IPS DF 6.9 (cell line): ENCODE data around the gene MYO3A.

Experiments
- DNase-seq: peaks from one replicate; pipeline ENCODE4 v3.0.0-alpha.2; 2013; ENCODE audit warnings: low read depth, low spot score
- H3K27ac ChIP-seq: one replicate; pipeline ENCODE4 v1.5.1; 2013; ENCODE audit warnings: low read length, control low read depth
- H3K27me3 ChIP-seq: 2 replicates; pipeline ENCODE4 v1.6.1; 2013; ENCODE audit warnings: mild to moderate bottlenecking, low read length; ENCODE audit not compliant: control insufficient read depth, insufficient read depth
- H3K36me3 ChIP-seq: 2 replicates; pipeline ENCODE4 v1.6.1; 2013; ENCODE audit warnings: low read length; ENCODE audit not compliant: control insufficient read depth, insufficient read depth
- H3K4me1 ChIP-seq: 2 replicates; pipeline ENCODE4 v1.6.1; 2013; ENCODE audit warnings: low read length; ENCODE audit not compliant: control insufficient read depth, insufficient read depth
- H3K4me3 ChIP-seq: 2 replicates; pipeline ENCODE4 v1.5.1; 2013; ENCODE audit warnings: mild to moderate bottlenecking, low read length
- H3K9me3 ChIP-seq: 2 replicates; pipeline ENCODE4 v1.6.1; 2013; ENCODE audit warnings: low read length, inconsistent platforms; ENCODE audit not compliant: control insufficient read depth, insufficient read depth
- WGBS: extraction: QIAGEN DNeasy Blood & Tissue Kit; methylation state at CpG from one replicate; pipeline ENCODE4 v1.1.7; 2013; ENCODE audit warnings: mixed read lengths, missing lambda C conversion rate; ENCODE audit not compliant: insufficient read length, insufficient coverage; 5-methylcytosine and 5-hydroxymethylcytosine counted together

The MYO3A gene

DNA sequence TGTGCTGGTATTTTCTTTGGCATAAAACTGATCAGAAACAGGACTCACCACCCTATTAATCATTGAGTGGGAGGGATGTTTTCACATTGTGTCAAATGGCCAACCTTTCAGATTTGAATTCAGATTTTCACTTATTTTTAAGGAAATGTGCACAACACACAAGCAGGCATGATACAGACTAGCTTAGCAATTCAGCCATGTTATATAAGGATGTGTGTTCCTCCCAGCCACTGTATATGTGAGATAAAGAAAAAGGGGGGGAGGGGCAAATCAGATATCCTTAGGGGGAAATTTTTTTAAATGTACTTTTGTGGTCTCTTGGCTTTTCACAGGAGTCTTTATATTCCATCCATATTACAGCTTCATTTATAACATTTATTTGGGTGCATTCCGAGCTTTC lies 285.6 kb downstream of the MYO3A start:
- WGBS = no CpG with 5 or more reads among the region's 1 CpG

GRCh38 chr10:26220901-26221300 lies 286.9 kb downstream of the MYO3A start:
- peaks cover 25% of the 10 kb centered on the region for H3K27me3 ChIP-seq
- no peaks in the 10 kb centered on the region for H3K9me3 ChIP-seq
- H3K27ac ChIP-seq = no peak overlapping the region
- H3K4me3 ChIP-seq = no peak overlapping the region
- H3K4me1 ChIP-seq = no peaks in the 10 kb centered on the region
- DNase-seq = no peak
- no peaks in the 10 kb centered on the region for H3K36me3 ChIP-seq

More for the DNA sequence above, 285.6 kb downstream of the MYO3A start:
- no peak overlapping the region for H3K4me3 ChIP-seq
- H3K9me3 ChIP-seq = no peaks in the 10 kb centered on the region
- H3K27ac ChIP-seq = no peak overlapping the region
- no peaks in the 10 kb centered on the region for H3K36me3 ChIP-seq
- no peak for DNase-seq
- H3K27me3 ChIP-seq = peaks cover 33% of the 10 kb centered on the region
- H3K4me1 ChIP-seq = no peaks in the 10 kb centered on the region

GRCh38 chr10:26221541-26221940 lies 287.5 kb downstream of the MYO3A start:
- peaks cover 21% of the 10 kb centered on the region for H3K27me3 ChIP-seq

GRCh38 chr10:26222563-26222962 lies 288.5 kb downstream of the MYO3A start:
- Histone ChIP-seq H3K27ac (no peak overlapping the region), H3K36me3 (no peaks in the 10 kb centered on the region), H3K4me3 (no peak overlapping the region), H3K27me3 (peaks cover 11% of the 10 kb centered on the region; the same call in 1 of the 2 replicates), H3K4me1 (no peaks in the 10 kb centered on the region), H3K9me3 (no peaks in the 10 kb centered on the region)
- DNase-seq = no peak
- WGBS = no CpG with 5 or more reads among the region's 3 CpGs

More at GRCh38 chr10:26221541-26221940, 287.5 kb downstream of the MYO3A start:
- H3K4me1 ChIP-seq = no peaks in the 10 kb centered on the region
- DNase-seq = no peak
- H3K27ac ChIP-seq = no peak overlapping the region
- H3K36me3 ChIP-seq = no peaks in the 10 kb centered on the region
- H3K4me3 ChIP-seq = no peak overlapping the region
- H3K9me3 ChIP-seq = no peaks in the 10 kb centered on the region
- WGBS = no CpG with 5 or more reads among the region's 9 CpGs

DNA sequence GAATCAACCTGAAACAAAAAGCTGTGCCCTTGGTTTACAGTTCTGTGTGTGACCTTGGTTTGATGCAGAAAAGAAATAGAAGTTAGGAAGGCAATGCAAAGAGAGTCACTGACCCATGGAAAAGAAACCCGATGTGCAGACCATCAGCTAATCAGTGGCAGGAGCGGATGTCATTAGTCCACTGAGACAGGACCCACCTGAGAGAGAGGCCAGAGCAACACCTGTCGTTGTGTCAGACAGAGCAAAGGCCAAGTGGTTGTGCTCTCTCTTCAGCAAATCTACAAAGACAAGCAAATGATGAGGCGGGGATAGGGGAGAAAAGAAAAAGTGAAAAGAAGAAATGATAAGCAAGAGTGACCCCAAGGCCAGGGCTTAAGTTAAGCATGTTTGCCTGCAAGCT lies 291.3 kb downstream of the MYO3A start:
- DNase-seq = no peak
- H3K36me3 ChIP-seq = no peaks in the 10 kb centered on the region
- H3K4me3 ChIP-seq = no peak overlapping the region
- WGBS = no CpG with 5 or more reads among the region's 4 CpGs
- no peaks in the 10 kb centered on the region for H3K4me1 ChIP-seq
- H3K27me3 ChIP-seq = no peaks in the 10 kb centered on the region
- H3K27ac ChIP-seq = no peak overlapping the region
- H3K9me3 ChIP-seq = no peaks in the 10 kb centered on the region

DNA sequence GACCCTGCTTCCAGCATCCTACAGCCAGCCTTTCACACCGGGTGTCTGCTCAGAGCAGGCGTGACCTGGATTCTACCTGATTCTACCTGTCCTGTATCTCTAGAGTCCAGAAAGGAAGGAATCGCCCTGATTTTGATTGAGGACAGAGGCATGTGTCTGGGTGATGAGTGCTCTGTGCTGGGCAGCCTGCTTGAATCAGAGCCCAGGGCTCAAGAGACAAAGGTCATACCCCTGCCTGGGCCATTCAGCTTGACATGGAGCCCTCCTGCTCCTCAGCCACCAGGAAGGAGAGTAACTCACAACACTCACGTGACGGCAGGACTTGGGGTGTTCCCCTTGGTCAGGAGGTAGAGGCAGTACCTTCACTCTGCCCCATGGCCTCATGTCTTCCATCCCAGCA lies 293.8 kb downstream of the MYO3A start:
- Histone ChIP-seq H3K36me3 (no peaks in the 10 kb centered on the region), H3K27ac (no peak overlapping the region), H3K27me3 (no peaks in the 10 kb centered on the region), H3K4me1 (no peaks in the 10 kb centered on the region), H3K4me3 (no peak overlapping the region), H3K9me3 (no peaks in the 10 kb centered on the region)
- WGBS = no CpG with 5 or more reads among the region's 5 CpGs
- no peak for DNase-seq

DNA sequence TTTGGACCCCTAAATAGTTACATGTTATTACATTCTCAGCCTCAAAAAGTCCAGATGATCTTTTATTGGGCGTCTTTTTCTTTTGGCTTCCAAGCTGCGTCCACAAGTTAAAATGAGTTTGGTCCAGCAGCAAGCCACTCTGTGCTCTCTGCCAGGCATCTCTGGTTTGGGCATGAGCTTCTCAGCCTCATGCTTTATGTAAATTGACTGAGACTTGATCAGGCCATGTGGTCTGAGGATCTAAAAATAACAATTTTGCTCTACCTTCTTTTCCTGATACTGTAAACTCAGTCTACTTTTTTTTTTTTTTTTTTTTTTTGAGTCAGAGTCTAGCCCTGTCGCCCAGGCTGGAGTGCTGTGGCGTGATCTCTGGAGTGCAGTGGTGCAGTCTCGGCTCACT lies 298.1 kb downstream of the MYO3A start:
- no peaks in the 10 kb centered on the region for H3K9me3 ChIP-seq
- no peaks in the 10 kb centered on the region for H3K36me3 ChIP-seq
- DNase-seq = no peak
- H3K27me3 ChIP-seq = no peaks in the 10 kb centered on the region
- H3K4me1 ChIP-seq = no peaks in the 10 kb centered on the region
- no CpG with 5 or more reads among the region's 5 CpGs for WGBS
- H3K27ac ChIP-seq = no peak overlapping the region
- H3K4me3 ChIP-seq = no peak overlapping the region

GRCh38 chr10:26235761-26236160 lies 301.7 kb downstream of the MYO3A start:
- H3K27me3 ChIP-seq = no peaks in the 10 kb centered on the region
- no peaks in the 10 kb centered on the region for H3K36me3 ChIP-seq
- WGBS = no CpG with 5 or more reads among the region's 6 CpGs
- H3K27ac ChIP-seq = no peak overlapping the region
- H3K4me3 ChIP-seq = no peak overlapping the region
- DNase-seq = no peak
- no peaks in the 10 kb centered on the region for H3K9me3 ChIP-seq
- H3K4me1 ChIP-seq = no peaks in the 10 kb centered on the region; the same call in 1 of the 2 replicates

DNA sequence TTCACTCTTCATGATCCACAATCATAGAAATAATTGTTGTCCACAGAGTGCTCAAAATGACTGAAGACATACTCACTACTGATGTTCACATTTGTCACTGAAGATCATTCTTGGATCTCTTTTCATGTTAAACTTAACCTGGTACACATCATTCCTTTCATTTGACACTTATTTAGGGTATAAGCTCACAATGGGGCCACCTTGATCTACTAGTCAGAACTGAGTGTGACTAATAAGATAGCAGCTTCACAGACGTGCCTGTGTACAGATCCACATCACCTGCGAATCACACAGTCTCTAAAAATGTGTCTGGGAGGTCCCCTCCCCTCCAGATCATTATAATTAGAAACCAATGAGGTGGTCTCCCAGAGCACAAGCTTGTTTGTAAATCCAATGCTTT lies 304.3 kb downstream of the MYO3A start:
- Histone ChIP-seq H3K4me1 (no peaks in the 10 kb centered on the region; the same call in 1 of the 2 replicates), H3K36me3 (no peaks in the 10 kb centered on the region), H3K27me3 (no peaks in the 10 kb centered on the region), H3K9me3 (no peaks in the 10 kb centered on the region), H3K4me3 (no peak overlapping the region), H3K27ac (no peak overlapping the region)
- WGBS = no CpG with 5 or more reads among the region's 2 CpGs
- DNase-seq = no peak

- WGBS = no CpG with 5 or more reads among the region's 5 CpGs
- Histone ChIP-seq H3K4me3 (no peak overlapping the region), H3K27me3 (no peaks in the 10 kb centered on the region), H3K36me3 (no peaks in the 10 kb centered on the region), H3K4me1 (no peaks in the 10 kb centered on the region; the same call in 1 of the 2 replicates), H3K27ac (no peak overlapping the region), H3K9me3 (no peaks in the 10 kb centered on the region)
- DNase-seq = no peak
Measured at GRCh38 chr10:26242706-26243350, 308.8 kb downstream of the MYO3A start.

DNA sequence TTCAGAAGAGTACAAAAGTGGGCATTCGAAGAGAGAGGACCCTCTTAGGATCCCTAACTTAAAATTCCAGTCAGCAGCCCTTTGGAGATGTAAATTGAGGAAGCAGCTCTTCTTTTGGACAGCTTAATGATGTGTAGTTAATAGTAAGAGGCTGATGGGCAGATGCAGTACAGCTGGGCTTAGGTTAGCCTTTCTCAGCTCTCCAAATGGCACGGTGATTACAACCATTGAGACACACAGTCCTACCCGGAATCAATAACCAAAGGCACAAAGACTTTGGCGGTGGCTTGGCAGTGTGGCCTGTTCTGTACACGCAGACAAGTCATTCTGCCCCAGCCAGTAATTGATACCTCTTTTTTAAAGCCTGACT lies 309.3 kb downstream of the MYO3A start:
- no peaks in the 10 kb centered on the region for H3K36me3 ChIP-seq
- H3K27me3 ChIP-seq = no peaks in the 10 kb centered on the region
- no peak for DNase-seq
- WGBS = no CpG with 5 or more reads among the region's 5 CpGs
- no peak overlapping the region for H3K4me3 ChIP-seq
- H3K9me3 ChIP-seq = no peaks in the 10 kb centered on the region
- no peaks in the 10 kb centered on the region; the same call in none of the 2 replicates for H3K4me1 ChIP-seq
- no peak overlapping the region for H3K27ac ChIP-seq
